Fibroblast of lung (primary cell): ENCODE measurements around the gene NRXN2. TPM values are rescaled to one million over a fixed set of nuclear protein-coding genes. Genes with fewer than 3 reads are reported as not detected.

Source experiments
- DNase-seq, 2 donors: peaks; one replicate each; pipeline versions ENCODE4 v3.0.0 to v3.0.0-alpha.2; 2010; ENCODE audit warnings: low read depth in 2 of 2
- H2AFZ ChIP-seq: 2 replicates; pipeline ENCODE4 v1.5.1; 2012; ENCODE audit warnings: low read length, control low read depth, inconsistent platforms
- H3K27ac ChIP-seq: 2 replicates; pipeline ENCODE4 v1.5.1; 2011; ENCODE audit warnings: low read length, control low read depth; ENCODE audit not compliant: insufficient read depth
- H3K27me3 ChIP-seq: 2 replicates; pipeline ENCODE4 v1.5.1; 2011; ENCODE audit warnings: mild to moderate bottlenecking, low read length; ENCODE audit not compliant: control insufficient read depth, insufficient read depth
- H3K36me3 ChIP-seq: 2 replicates; pipeline ENCODE4 v1.5.1; 2011; ENCODE audit warnings: low read length; ENCODE audit not compliant: control insufficient read depth, insufficient read depth
- H3K4me1 ChIP-seq: 2 replicates; pipeline ENCODE4 v1.5.1; 2011; ENCODE audit warnings: low read length; ENCODE audit not compliant: control insufficient read depth, insufficient read depth; ENCODE audit errors: extremely low read depth
- H3K4me2 ChIP-seq: 2 replicates; pipeline ENCODE4 v1.5.1; 2011; ENCODE audit warnings: low read length, control low read depth; ENCODE audit not compliant: insufficient read depth; ENCODE audit errors: extremely low read depth
- H3K4me3 ChIP-seq, 4 experiments: fragments of 200-600 bp in 1 of 4; sonication (generic) in 1 of 4; replicated peaks in 1 of 4; 2 replicates each; pipeline ENCODE4 v1.5.1; 2011 to 2016; ENCODE audit warnings: low read length in 4 of 4, low read depth in 3 of 4, mild to moderate bottlenecking in 3 of 4, control low read depth in 2 of 4, inconsistent platforms in 1 of 4, mixed read lengths in 1 of 4; ENCODE audit not compliant: insufficient read depth in 1 of 4; ENCODE audit errors: control extremely low read depth in 1 of 4
- H3K79me2 ChIP-seq: 2 replicates; pipeline ENCODE4 v1.5.1; 2012; ENCODE audit warnings: mild to moderate bottlenecking, low read length, inconsistent platforms; ENCODE audit not compliant: control insufficient read depth, insufficient read depth
- H3K9ac ChIP-seq: 2 replicates; pipeline ENCODE4 v1.5.1; 2011; ENCODE audit warnings: mild to moderate bottlenecking, low read length, control low read depth; ENCODE audit not compliant: insufficient read depth
- H3K9me3 ChIP-seq: 2 replicates; pipeline ENCODE4 v1.5.1; 2012; ENCODE audit warnings: low read depth, low read length; ENCODE audit not compliant: control insufficient read depth, insufficient read depth
- H4K20me1 ChIP-seq: 2 replicates; pipeline ENCODE4 v1.5.1; 2011; ENCODE audit warnings: low read length; ENCODE audit not compliant: control insufficient read depth, insufficient read depth; ENCODE audit errors: extremely low read depth
- EZH2 ChIP-seq: IDR thresholded peaks from 2 replicates; pipeline ENCODE4 v1.5.1; 2012; ENCODE audit warnings: low read length, control low read depth, mild to moderate bottlenecking; ENCODE audit errors: missing control alignments
- polyA plus RNA-seq, 2 donors: library from polyadenylated mRNA; depleted of rRNA in 1 of 2; stranded (reverse) in 1 of 2; unstranded in 1 of 2; fragments of >200 nt; gene quantifications; 2 replicates each; pipeline ENCODE4 v1.2.1, GENCODE V29; 2011 to 2012; ENCODE audit warnings: missing spikeins in 1 of 2
- total RNA-seq: library from RNA; depleted of rRNA; stranded (reverse); fragments of >200 nt; gene quantifications from 2 replicates; pipeline ENCODE4 v1.2.1, GENCODE V29; 2014
- TF ChIP-seq, protein P1 (sequence below), 2 donors: IDR thresholded peaks in 1 of 2; conservative IDR thresholded peaks in 1 of 2; 1 replicate in 1 of 2; 2 replicates in 1 of 2; pipeline ENCODE4 v1.5.1; 2011 to 2012; ENCODE audit warnings: low read length in 2 of 2, control low read depth in 1 of 2, inconsistent platforms in 1 of 2, low read depth in 1 of 2, mild to moderate bottlenecking in 1 of 2

The NRXN2 gene
- total and polyA plus RNA-seq, 2 donors (not counting 1 experiment from before 2014, with no cell fraction given), result under 0.01 to 0.75 TPM

- no peaks in the 10 kb centered on the region for H3K4me1 ChIP-seq
- no peak overlapping the region for H3K27ac ChIP-seq
- DNase-seq, result no peak
- H3K4me3 ChIP-seq, result no peak overlapping the region
- no peaks in the 10 kb centered on the region for H3K36me3 ChIP-seq
- no peak overlapping the region for H2AFZ ChIP-seq
- no peak overlapping the region for H3K4me2 ChIP-seq
- no peaks in the 10 kb centered on the region for H3K9me3 ChIP-seq
- no peak for TF ChIP-seq EZH2
- TF ChIP-seq, protein P1, sequence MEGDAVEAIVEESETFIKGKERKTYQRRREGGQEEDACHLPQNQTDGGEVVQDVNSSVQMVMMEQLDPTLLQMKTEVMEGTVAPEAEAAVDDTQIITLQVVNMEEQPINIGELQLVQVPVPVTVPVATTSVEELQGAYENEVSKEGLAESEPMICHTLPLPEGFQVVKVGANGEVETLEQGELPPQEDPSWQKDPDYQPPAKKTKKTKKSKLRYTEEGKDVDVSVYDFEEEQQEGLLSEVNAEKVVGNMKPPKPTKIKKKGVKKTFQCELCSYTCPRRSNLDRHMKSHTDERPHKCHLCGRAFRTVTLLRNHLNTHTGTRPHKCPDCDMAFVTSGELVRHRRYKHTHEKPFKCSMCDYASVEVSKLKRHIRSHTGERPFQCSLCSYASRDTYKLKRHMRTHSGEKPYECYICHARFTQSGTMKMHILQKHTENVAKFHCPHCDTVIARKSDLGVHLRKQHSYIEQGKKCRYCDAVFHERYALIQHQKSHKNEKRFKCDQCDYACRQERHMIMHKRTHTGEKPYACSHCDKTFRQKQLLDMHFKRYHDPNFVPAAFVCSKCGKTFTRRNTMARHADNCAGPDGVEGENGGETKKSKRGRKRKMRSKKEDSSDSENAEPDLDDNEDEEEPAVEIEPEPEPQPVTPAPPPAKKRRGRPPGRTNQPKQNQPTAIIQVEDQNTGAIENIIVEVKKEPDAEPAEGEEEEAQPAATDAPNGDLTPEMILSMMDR (conservative IDR thresholded peaks at IDR 0.05 in 1 of 2, IDR thresholded peaks at IDR 0.05 in 1 of 2; ENCODE audit: low read depth in 1 of 2, low read length in 2 of 2), result no peak
- peaks cover 2% of the 10 kb centered on the region for H4K20me1 ChIP-seq
- H3K27me3 ChIP-seq, result peaks cover 2% of the 10 kb centered on the region
- no peak overlapping the region for H3K9ac ChIP-seq
- H3K79me2 ChIP-seq, result no peaks in the 10 kb centered on the region
Measured at GRCh38 chr11:64605244-64605560, 117.8 kb downstream of the NRXN2 start.

DNA sequence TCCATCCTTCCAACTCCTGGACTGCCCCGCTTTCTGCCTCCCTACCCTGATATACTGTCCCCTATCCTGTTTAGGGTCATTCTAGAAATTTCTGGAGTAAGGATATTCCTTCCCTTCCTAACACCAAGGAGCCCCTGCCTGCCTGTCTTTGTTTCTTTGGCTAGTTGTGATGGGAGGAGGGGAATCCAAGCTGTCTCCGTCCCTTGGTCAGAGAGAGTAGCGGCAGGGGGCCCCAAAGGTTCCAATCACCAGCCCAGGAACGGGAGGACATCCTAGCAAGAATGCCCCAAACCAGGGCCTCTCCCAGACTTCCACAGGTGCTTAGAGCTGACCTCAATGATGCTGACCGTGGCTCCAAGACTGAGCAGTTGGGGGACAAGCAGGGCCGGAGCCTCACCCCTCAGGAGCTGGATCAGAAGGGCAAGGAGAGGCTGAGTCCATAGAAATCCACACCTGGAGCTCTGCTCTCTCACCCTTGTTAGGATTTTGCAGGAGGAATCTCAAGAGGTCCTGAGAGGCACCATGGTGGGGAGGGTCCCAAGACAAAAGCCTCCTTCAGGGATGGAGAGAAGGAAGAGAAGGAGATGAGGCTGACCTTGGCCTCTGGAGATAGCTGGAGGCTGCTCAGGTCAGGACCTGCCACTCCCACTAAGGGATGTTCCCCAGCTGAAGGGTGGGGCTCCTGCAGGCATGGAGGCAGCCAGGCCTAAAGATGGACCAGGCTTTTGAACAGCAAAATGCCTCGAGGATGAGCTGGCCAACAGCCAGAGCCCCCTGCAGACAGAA, 118.3 kb downstream of the NRXN2 start:
- H2AFZ ChIP-seq, result no peak overlapping the region
- H3K79me2 ChIP-seq, result no peaks in the 10 kb centered on the region
- H3K4me2 ChIP-seq, result no peak overlapping the region
- TF ChIP-seq EZH2, result no peak
- TF ChIP-seq, protein P1 (conservative IDR thresholded peaks at IDR 0.05 in 1 of 2, IDR thresholded peaks at IDR 0.05 in 1 of 2; ENCODE audit: low read depth in 1 of 2, low read length in 2 of 2), result no peak
- no peaks in the 10 kb centered on the region for H3K9me3 ChIP-seq
- H3K27me3 ChIP-seq, result peaks cover 2% of the 10 kb centered on the region
- H3K4me1 ChIP-seq, result no peaks in the 10 kb centered on the region
- no peak overlapping the region for H3K4me3 ChIP-seq
- H4K20me1 ChIP-seq, result peaks cover 2% of the 10 kb centered on the region
- DNase-seq, result no peak
- H3K27ac ChIP-seq, result no peak overlapping the region
- H3K9ac ChIP-seq, result no peak overlapping the region
- no peaks in the 10 kb centered on the region for H3K36me3 ChIP-seq

DNA sequence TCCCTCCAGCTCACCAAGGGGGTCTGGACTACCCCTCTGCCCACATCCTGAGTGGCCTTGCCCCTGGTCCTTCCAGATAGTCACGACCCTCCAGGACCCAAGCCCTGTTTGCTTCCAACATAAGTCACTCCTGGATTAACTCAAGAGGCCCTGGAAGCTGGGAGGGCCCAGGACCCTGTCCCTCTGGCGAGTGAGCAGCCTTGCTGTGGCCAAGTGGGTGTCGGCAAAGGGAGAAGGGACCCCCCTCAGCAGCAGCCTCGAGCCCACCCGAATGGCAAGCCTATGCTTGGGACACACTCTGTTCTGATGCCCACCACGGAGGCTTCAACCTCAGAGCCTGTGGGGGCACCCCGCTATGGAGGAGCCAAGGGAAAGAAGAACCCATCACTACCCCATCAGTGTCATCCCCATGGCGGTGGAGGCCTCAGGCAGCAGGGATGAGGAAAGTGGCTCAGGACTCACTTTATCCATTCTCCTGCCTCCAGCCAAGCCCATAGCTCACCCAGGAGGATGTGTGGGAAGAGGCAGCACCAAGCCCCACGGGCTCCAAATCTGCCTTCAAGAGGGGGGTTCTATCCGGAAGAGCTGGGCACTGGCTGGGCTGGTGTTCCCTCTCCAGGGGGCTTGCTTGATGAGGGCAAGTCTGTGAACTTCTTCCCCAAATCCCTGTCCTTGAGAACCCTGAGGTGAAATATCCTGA, 119.4 kb downstream of the NRXN2 start:
- Histone ChIP-seq H3K9me3 (no peaks in the 10 kb centered on the region), H3K4me1 (no peaks in the 10 kb centered on the region)
- DNase-seq, result no peak

More for the DNA sequence above, 119.4 kb downstream of the NRXN2 start:
- no peaks in the 10 kb centered on the region for H3K79me2 ChIP-seq
- peaks cover 1% of the 10 kb centered on the region for H3K27me3 ChIP-seq
- H3K36me3 ChIP-seq, result no peaks in the 10 kb centered on the region
- peaks cover 2% of the 10 kb centered on the region for H4K20me1 ChIP-seq
- no peak overlapping the region for H3K9ac ChIP-seq
- H3K4me2 ChIP-seq, result no peak overlapping the region
- H2AFZ ChIP-seq, result no peak overlapping the region
- H3K4me3 ChIP-seq, result no peak overlapping the region
- TF ChIP-seq, protein P1 (conservative IDR thresholded peaks at IDR 0.05 in 1 of 2, IDR thresholded peaks at IDR 0.05 in 1 of 2; ENCODE audit: low read depth in 1 of 2, low read length in 2 of 2), result no peak
- TF ChIP-seq EZH2, result no peak
- H3K27ac ChIP-seq, result no peak overlapping the region
